ENCODE results near the gene ZMPSTE24.
"Not testable (repeated sequence)": the region's sequence is repeated elsewhere in the genome, so short reads cannot be mapped to it uniquely, and the experiment has no call there.

ZMPSTE24 gene

DNA sequence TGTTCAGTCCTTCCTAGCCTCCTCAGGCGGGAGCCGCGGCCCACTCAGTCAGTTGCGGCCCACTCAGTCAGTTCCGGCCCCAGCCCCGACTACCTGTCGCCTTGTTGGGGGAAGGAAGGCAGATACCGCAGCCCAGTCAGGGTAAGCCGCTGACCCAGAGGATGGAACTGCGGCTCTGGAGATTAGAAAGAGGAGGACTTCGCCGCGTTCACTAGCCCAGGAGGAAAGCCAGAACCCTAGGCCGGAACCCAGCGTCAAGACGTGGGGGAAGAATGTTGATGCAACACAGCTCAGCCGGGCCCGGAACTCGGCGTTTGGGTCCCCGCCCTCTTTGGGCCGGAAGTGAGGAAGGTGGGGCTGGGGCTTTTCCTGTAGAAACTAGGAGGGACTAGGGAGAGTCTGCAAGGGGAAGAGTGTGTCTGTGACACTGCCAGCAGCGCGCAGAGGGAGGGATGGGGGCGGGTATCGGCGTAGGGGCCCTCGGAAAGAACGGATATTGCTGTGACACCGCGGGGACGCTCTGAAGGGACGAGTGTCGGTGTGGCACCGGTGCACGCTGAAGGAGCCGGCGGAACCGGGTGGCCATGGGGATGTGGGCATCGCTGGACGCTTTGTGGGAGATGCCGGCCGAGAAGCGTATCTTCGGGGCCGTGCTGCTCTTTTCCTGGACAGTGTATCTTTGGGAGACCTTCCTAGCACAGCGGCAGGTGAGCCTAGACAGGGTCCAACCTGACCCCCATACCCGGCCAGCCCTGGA, at the start of gene ZMPSTE24:
Gene ZMPSTE24, plus strand, starts transcription at position 549 of the 757 bp plus-strand sequence. Its CDS starts 36 bp downstream, at position 585.
- peak; percentile 93 for DNase-seq (ENCODE audit: low read depth in 2 of 2)

DNA sequence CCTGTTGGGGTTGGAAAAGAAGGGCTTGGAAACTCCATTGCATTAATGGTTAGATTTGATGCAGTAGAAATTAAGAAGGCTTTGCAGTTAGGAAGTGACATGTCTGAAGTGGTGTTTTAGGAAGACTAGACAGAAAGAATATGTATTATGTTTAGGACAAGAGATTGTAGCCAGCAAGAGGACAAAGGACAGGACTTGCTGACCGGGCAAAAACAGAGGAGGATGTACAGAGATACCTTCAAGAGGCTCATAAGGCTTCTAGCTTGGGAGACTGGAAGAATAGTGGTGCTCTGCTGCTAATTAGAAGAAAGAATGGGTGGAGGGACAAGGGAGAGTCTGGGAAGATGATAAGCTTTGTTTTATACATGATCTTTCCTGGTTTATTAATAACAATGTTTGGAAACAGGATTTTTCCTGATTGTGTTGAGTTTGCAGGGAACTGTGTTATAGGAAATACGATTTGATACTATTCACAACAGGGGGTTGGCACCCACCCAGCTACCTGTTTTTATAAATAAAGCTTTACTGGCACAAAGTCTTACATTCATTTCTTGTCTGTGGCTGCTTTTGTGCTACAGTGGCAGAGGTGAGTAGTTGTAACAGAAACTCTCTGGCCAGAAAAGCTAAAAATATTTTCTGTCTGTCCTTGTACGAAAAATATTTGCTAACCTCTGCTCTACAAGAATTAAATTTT, 47.4 kb upstream of the ZMPSTE24 start:
- no peak for DNase-seq (ENCODE audit: low read depth in 2 of 2)

DNA sequence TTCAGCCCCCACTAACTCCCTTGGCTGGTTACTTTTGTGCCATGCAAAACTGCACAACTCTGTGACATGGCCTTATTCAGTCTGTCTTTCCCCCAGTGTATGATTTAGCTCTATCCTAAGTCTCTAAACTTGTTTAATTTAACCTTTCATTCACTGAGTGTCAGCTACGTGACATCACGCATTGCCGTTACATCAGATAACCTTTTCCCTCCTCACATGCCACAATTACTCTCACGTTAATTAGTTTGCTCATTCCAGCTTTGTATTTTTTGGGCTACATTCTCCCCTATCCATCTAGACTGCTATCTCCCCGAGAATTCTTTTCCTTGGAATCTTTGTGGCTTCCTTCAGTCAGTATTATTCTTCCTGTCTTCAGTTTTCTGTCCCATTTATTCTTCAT, 39.7 kb upstream of the ZMPSTE24 start:
- DNase-seq (ENCODE audit: low read depth in 2 of 2) = no peak

DNA sequence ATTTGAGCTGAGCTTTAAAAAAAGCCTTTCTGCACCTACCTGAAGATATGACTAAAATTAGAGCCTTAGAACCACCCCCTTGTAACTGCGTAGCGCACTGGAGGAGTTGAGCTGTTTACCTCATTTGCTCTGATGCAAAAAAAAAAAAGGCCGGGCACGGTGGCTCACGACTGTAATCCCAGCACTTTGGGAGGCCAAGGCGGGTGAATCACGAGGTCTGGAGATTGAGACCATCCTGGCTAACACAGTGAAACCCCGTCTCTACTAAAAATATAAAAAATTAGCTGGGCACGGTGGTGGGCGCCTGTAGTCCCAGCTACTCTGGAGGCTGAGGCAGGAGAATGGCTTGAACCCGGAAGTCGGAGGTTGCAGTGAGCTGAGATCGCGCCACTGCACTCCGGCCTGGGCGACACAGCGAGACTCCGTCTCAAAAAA, 36.5 kb upstream of the ZMPSTE24 start:
- DNase-seq (ENCODE audit: low read depth in 2 of 2) = not testable (repeated sequence)

DNA sequence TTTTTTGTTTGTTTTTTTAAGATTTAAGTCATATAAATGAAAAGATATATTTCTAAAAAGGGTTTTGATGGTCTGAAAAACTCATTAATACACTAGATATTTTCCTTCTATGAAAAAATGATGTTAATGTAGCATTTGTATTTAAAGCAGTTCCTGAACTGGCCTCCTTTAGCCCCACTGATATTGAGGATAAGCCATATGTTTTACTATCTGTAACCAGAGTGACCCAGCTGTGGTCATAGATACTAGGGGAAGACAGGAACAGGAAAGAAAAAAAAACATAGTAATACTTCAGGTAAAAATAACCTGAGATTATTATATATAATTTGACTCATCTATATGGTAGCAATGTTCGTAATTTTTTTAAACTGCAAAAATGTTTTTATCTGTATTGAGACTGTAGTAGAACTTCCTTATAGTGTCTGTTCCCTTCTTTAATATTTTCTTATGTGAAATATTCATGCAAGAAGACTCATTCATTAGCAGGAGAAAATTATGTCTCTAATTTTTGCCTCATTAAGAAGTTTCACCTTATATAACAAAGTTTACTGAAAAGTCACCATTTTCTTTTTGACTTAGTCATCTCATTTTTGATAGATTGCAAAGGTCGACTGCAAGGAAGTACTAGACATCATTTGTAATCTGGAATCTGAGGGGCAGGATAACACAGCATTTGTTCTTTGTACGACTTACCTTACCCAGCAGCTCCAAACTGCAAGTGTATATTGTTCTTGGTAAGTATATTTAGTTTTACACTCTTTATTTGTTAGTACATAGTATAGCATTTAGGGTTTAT, 35.9 kb upstream of the ZMPSTE24 start:
- DNase-seq (ENCODE audit: low read depth in 2 of 2) = no peak

DNA sequence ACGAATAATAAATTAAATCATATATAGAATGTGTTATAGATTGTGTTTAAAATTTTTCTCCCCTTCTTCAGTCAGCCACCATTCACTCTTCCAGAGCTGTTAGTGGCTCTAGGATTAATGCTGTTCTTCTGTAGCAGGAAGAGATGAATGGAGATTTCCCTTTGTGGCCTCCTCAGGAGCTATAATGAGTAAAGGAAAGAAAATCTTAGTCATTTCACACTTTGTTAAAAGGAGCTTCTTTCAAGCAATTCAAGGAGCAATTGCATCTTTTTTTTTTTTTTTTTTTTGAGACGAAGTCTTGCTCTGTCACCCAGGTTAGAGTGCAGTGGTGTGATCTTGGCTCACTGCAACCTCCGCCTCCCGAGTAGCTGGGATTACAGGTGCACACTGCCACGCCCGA, 34.0 kb upstream of the ZMPSTE24 start:
- no peak for DNase-seq (ENCODE audit: low read depth in 2 of 2)

DNA sequence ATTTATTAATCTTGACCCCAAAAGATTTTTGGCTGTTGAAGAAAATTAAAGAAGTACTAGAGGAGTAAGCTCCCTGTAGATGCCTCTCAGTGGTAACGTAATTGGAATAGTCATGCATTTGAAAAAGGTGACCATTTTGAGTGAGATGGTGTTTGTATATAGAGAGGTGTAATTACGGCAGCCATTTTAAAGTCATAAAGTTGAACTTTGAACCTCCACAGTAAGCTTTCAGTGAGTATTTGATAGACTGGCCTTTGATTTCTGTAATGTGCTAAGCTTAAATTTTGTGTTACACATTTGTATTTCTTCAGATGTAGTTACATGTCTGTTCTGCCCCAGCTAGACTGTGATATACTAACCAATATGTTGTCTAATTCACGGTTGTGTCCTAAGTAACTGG, 31.8 kb upstream of the ZMPSTE24 start:
- DNase-seq (ENCODE audit: low read depth in 2 of 2) = no peak

DNA sequence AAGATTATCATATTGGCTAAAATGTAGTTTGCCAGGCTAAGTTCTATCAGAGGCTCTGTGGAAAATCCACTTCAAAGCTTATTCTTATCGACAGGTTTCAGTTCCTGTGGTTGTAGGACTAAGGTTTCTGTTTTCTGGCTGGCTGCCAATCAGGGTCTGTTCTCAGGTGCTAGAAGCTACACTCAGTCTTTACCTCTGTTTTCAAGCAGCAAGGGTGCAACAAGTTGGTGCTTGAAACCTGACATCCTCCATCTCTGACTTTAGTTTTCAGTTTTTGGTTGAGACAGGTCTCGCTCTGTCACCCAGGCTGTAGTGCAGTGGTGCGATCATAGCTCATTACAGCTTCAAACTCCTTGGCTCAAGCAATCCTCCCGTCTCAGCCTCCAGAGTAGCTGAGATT, 25.6 kb upstream of the ZMPSTE24 start:
- DNase-seq (ENCODE audit: low read depth in 2 of 2) = peak; percentile 48 to 60

DNA sequence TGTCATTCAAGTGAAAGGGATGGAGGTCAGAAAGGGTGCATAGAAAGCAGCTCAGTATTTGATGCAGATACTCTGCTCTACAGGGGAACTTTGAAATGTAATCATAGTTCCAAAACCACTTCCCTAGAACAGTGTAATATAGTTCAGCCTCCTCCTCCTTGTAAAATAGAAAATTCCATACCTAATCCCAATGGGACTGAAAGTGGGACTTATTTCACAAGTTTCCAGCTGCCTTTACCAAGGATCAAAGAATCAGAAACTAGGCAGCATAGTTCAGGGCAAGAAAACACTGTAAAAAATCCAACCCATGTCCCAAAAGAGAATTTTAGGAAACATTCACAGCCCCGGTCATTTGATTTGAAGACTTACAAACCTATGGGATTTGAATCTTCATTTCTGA, 18.4 kb upstream of the ZMPSTE24 start:
- no peak for DNase-seq (ENCODE audit: low read depth in 2 of 2)

DNA sequence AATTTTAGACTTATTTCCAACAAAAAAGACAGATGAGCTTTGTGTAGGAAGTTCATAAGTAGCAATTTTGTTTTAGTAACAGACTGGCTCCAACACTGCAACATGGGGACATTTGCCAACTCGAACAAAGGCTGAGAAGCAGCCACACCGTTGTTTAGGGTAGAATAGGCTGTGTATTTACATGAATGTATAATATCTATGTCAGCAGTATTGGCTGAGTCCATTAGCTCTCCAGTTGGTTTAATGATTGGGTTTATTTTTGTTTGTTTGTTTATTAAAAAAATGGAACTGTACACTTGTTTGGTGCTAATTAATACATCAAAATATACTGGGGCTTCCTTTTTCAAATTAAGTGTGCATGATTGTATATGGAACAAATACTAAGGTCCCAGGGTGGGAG, 17.6 kb upstream of the ZMPSTE24 start:
- DNase-seq (ENCODE audit: low read depth in 2 of 2) = no peak

DNA sequence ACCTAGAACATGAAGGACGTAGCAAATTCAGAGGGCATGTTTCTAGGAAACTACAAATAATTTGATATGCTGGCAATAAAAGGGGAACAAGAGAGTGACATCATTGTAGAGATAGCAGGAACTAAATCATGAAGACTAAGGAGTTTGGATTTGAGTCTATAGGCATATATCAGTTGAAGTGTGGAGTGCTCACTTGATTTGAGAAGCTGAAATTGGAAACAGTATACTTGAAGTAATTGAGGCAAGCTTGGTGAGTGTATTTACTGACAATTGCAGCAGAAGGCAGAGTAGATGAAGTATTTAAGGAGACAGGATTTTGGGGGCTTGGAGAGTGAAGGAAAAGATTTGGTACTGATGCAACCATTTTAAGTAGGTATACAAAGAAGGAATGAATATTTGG, 16.7 kb upstream of the ZMPSTE24 start:
- DNase-seq (ENCODE audit: low read depth in 2 of 2) = no peak

DNA sequence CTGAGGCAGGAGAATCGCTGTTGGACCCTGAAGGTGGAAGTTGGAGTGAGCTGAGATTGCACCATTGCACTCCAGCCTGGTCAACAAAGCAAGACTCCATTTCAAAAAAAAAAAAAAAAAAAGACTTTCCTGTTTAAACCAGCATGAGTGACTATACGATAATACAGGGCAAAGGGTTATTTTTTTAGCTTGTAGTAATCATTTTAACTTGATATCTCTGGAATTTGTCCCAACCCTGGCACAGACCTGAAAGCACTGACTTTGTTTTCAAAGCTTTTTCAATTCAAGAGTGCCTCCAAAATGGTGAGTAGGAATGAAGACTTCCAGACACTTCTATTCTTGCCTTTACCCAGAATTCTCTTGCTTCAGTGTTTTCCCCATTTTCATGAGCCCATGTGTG, 14.7 kb upstream of the ZMPSTE24 start:
- DNase-seq (ENCODE audit: low read depth in 2 of 2) = no peak

DNA sequence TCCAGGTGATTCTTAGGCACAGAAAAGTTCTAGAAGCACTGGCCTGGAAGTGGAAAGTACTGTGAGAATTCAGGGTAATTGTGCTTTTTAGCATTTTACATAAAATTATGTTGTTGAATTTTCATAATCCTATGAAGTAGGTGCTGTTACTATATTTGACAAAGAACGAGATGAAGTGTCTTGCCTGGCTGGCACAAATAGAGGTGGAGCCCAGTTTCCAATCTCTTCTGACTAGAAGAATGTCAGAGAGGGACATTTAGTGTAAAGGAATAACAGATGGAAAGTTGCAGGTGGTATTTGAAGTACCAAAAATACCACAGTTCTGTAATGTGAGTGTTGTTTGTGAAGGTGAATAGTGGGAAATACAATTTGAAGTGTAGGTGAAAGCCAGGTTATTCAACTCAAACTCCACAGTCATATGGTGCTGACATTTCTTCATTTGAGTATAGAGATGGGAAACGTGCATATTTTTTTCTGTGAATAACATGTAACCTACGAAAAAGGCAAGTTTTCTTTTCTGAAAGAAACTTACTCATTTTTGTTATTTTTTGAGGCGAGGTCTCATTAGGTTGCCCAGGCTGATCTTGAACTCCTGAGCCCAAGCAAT, 13.8 kb upstream of the ZMPSTE24 start:
- DNase-seq (ENCODE audit: low read depth in 2 of 2) = no peak

DNA sequence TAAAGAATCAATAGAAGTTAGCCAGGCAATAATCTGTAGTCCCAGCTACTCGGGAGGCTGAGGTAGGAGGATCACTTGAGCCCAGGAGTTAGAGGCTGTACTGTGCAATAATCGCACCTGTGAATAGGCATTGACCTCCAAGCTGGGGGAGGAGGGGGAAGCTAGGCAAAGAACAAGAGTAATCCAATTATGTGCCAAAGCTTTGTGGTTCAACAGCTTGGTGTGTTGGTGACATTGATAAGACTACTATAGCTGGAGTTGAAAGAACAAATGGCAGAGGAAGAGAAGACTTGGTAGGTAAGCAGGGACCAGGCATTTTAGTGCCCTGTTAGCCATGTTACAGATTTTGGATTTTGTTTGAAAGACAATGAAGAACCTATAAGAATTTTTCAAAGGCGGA, 12.3 kb upstream of the ZMPSTE24 start:
- DNase-seq (ENCODE audit: low read depth in 2 of 2) = no peak

DNA sequence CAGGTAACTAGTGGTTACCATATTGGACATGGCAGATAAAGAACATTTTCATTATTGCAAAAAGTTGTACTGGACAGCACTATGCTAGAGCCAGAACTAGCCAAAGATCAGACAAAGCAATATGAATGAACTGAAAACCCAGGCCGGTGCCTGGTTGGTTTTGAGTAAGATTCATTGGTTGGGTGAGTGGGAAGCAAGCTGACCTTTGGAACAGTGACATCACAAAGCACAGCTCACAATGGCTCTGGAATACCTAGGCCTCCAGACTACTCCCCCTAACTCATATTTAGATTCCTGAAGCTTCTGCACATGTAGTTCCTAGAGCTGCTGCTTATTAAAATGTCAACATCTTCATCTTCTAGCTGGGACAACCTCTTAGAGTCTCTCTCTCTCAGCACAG, 10.4 kb upstream of the ZMPSTE24 start, which contains the start of gene TMCO2:
Gene TMCO2, plus strand, starts transcription at position 283 of the 400 bp plus-strand sequence. Its CDS starts 57 bp downstream, at position 340.
- DNase-seq (ENCODE audit: low read depth in 2 of 2) = no peak

DNA sequence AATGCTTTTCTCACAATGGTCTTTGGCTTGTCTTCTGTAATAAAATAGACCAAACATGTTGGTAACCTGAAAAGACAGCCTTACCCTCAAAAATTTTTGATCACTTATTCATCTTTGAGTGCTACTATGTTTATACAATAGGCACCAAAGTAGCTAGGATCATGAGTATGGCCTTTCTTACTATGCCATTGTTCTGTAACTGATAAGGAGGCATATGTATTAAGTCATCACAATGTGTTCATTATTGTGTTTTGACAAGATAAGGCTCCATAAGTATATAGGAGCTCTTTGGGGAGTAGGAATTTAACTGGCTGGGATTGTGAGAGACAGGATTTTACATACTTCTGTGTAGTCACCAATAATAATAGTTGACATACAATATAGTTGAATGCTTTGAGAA, 9.6 kb upstream of the ZMPSTE24 start:
- DNase-seq (ENCODE audit: low read depth in 2 of 2) = no peak

DNA sequence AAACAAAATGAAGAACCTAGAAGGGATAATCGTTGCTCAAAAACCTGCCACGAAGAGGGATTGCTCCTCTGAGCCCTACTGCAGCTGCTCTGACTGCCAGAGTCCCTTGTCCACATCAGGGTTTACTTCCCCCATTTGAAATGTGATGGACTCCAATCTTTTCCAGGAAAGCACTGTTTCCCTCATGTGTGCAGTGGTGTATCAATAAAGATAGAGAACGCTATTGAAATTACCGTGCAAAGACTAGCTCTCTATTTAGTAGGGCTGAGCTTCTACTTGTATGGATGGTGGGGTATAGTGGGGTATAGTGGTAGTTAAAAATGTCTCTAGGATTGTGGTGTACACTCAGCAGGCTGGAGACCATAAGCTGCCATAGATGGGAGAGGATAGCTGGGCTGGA, 6.6 kb upstream of the ZMPSTE24 start:
- DNase-seq (ENCODE audit: low read depth in 2 of 2) = no peak

DNA sequence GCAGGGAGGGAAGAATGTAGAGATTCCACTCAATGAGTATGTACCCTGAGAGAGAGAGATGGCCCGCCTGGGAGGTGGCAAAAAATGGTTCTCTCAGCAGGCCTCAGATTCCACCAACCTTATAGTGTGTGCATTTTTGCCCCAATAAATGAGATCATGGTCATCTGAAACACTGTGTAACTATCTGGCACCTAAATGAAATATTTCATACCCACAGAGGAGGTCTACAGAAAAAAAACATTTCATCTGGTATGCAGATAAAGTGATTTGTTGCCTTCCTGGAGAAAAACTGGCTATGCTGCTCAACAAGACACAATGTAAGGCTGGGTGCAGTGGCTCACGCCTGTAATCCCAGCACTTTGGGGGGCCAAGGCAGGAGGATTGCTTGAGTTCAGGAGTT, 5.4 kb upstream of the ZMPSTE24 start:
- no peak for DNase-seq (ENCODE audit: low read depth in 2 of 2)

DNA sequence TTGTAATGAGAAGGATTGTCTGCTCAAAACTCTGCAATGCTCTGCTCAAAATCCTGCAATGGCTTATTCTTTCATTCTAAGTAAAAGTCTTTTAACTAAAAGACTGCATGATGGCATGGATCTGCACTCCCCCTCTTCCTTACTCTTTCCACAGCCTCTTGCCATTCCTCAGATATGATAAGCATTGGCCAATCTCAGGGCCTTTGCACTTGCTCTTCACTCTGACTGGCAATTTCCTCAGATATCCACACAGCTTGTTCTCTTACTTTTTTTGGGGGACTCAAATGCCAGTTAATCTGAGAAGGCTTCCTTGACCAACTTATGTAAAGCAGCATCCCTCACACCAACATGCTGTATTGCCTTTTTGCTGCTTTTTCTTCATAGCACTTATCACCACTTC, 2.8 kb upstream of the ZMPSTE24 start:
- DNase-seq (ENCODE audit: low read depth in 2 of 2) = no peak

DNA sequence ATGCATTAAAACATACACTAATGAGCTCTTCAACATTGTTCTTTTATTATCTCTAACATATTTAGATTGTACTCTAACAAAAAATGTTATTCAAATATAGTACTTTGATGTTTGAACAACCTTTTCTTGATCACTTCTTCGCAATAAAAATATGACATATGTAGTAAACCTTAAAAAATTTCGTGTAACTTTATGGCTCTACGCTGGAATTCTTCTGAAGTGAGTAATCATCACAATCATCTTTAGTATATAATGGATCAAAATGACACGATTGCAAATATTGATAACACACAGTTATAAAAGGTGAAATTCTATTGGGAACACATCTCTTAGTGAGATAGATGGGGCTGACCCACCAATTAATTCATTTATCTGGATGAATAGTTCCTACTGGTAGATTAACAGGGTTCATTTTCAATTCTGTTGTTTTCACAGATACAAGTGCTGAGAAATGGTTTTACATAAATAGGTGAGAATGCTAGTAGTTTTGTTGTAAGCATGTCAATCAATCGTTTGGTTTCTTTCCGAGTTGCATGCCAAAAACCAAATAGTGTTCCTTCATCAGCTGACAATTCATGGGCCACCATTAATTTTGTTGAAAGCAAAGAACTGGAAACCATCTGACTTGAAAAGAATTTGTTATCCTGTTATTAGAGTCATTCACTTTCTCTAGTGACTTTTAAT, 1.5 kb upstream of the ZMPSTE24 start:
- DNase-seq (ENCODE audit: low read depth in 2 of 2) = no peak

DNA sequence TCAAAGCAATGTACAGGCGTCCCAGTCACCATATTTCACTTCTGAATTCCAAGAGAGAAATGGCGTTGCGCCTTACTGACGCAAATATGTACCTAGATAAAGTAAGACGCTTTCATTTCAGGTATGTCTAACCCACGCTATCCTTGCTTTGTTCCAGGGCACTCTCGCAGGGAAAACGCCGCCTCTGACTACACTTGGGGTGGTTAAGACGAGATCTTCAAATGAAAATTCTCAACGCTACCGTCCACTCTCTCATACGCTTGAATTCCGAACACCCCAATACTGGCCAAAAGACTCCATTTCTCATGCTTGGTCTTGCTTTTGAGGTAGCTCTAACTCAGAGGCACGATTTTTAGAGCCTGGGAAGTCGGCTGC, 736 bp upstream of the ZMPSTE24 start:
- DNase-seq (ENCODE audit: low read depth in 2 of 2) = peak in 1 of 2 donors; percentile 25

DNA sequence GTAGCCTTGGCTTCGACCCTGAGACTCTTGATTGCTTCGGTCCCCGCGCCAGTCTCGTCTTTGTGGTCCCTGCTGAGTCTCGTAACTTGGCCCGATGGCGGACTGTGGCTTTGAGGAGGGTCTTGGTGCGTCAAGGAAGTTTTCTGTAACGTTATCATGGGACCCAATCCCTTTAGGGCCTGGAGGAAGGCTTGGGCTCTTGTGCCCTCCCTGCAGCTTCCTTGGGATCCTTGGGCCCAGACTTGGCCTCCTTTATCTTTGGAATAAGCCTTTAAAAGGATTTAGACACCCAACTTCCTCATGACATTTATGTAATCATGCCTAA, 371 bp downstream of the ZMPSTE24 start:
- no peak for DNase-seq (ENCODE audit: low read depth in 2 of 2)
